COLO668 (cell line): Measurements from ENCODE around the gene KCNA1.
"Not testable (repeated sequence)": the region's sequence is repeated elsewhere in the genome, so short reads cannot be mapped to it uniquely, and the experiment has no call there.

Source experiments
- DNase-seq: peaks from one replicate; lab custom pipeline; 2025; ENCODE audit not compliant: unreplicated experiment; lab: John Stamatoyannopoulos, UW

The KCNA1 gene

GRCh38 chr12:4909734-4910501 lies at the start of gene KCNA1:
Gene KCNA1 (plus strand): TSS chr12:4909905. CDS start chr12:4911379, 1,474 bp downstream.
- DNase-seq = no peak

- DNase-seq = no peak
These were observed 49.0 kb upstream of the KCNA1 start for GRCh38 chr12:4860741-4861140.

GRCh38 chr12:4862809-4863208 lies 46.9 kb upstream of the KCNA1 start:
- DNase-seq = no peak

- DNase-seq = no peak
These were observed 45.1 kb upstream of the KCNA1 start for GRCh38 chr12:4864575-4864974.

- no peak for DNase-seq
These were observed 44.5 kb upstream of the KCNA1 start for GRCh38 chr12:4865246-4865645.

- no peak for DNase-seq
These were observed 43.4 kb upstream of the KCNA1 start for GRCh38 chr12:4866299-4866698.

GRCh38 chr12:4867384-4867783 lies 42.3 kb upstream of the KCNA1 start:
- DNase-seq = no peak

GRCh38 chr12:4870423-4870822 lies 39.3 kb upstream of the KCNA1 start:
- no peak for DNase-seq

- DNase-seq = no peak
These were observed 38.2 kb upstream of the KCNA1 start for GRCh38 chr12:4871514-4871913.

- DNase-seq = no peak
These were observed 35.8 kb upstream of the KCNA1 start for GRCh38 chr12:4873947-4874346.

GRCh38 chr12:4874671-4875070 lies 35.0 kb upstream of the KCNA1 start:
- no peak for DNase-seq

GRCh38 chr12:4879481-4879880 lies 30.2 kb upstream of the KCNA1 start:
- DNase-seq = not testable (repeated sequence)

- DNase-seq = no peak
These were observed 28.2 kb upstream of the KCNA1 start for GRCh38 chr12:4881266-4882064.

- no peak for DNase-seq
These were observed 17.8 kb upstream of the KCNA1 start for GRCh38 chr12:4891866-4892265.

GRCh38 chr12:4892418-4892817 lies 17.3 kb upstream of the KCNA1 start:
- DNase-seq = no peak

GRCh38 chr12:4894019-4894418 lies 15.7 kb upstream of the KCNA1 start:
- DNase-seq = no peak

- no peak for DNase-seq
These were observed 10.3 kb upstream of the KCNA1 start for GRCh38 chr12:4899364-4899763.

GRCh38 chr12:4900327-4900726 lies 9.4 kb upstream of the KCNA1 start:
- DNase-seq = no peak

GRCh38 chr12:4905316-4905715 lies 4.4 kb upstream of the KCNA1 start:
- DNase-seq = no peak

GRCh38 chr12:4908684-4909409 lies 858 bp upstream of the KCNA1 start:
- DNase-seq = no peak

GRCh38 chr12:4909410-4909733 lies 333 bp upstream of the KCNA1 start:
- DNase-seq = no peak
